Measurements from ENCODE around the gene NEUROG3.

The NEUROG3 gene

GRCh38 chr10:69573056-69573806 lies at the start of gene NEUROG3:
Gene NEUROG3 (minus strand): TSS chr10:69573422. CDS start chr10:69573043, 379 bp downstream.
- peak within 1 kb of the TSS; percentile 80 for H3K4me3 Mint-ChIP-seq
- H3K9me3 Mint-ChIP-seq: no peaks in the 10 kb centered on the region

GRCh38 chr10:69620625-69621024 lies 47.4 kb upstream of the NEUROG3 start:
- DNase-seq (ENCODE audit: low spot score in 2 of 2) (no peak), ATAC-seq (ENCODE audit: low read depth) (no peak)
- Mint-ChIP-seq H3K27ac (no peak overlapping the region), H3K9me3 (peaks cover 9% of the 10 kb centered on the region), H3K4me3 (no peak overlapping the region), H3K36me3 (no peaks in the 10 kb centered on the region), H3K27me3 (peaks cover 24% of the 10 kb centered on the region), H3K4me1 (no peaks in the 10 kb centered on the region)

More at GRCh38 chr10:69573056-69573806, at the start of gene NEUROG3:
- H3K36me3 Mint-ChIP-seq: no peaks in the 10 kb centered on the region
- no peak within 1 kb of the TSS for H3K27ac Mint-ChIP-seq
- no peak for DNase-seq (ENCODE audit: low spot score in 2 of 2)
- peak; percentile 64 for ATAC-seq (ENCODE audit: low read depth)
- H3K27me3 Mint-ChIP-seq: peaks cover 26% of the 10 kb centered on the region
- H3K4me1 Mint-ChIP-seq: peaks cover 15% of the 10 kb centered on the region

- Mint-ChIP-seq H3K36me3 (no peaks in the 10 kb centered on the region), H3K27me3 (peaks cover 24% of the 10 kb centered on the region), H3K4me1 (no peaks in the 10 kb centered on the region), H3K27ac (no peak overlapping the region), H3K4me3 (no peak overlapping the region), H3K9me3 (peaks cover 6% of the 10 kb centered on the region)
- ATAC-seq (ENCODE audit: low read depth): no peak
- DNase-seq (ENCODE audit: low spot score in 2 of 2): no peak
Measured at GRCh38 chr10:69619626-69620025, 46.4 kb upstream of the NEUROG3 start.

- DNase-seq (ENCODE audit: low spot score in 2 of 2): peak in 1 of 2 donors; percentile 2
- H3K4me3 Mint-ChIP-seq: no peak overlapping the region
- H3K36me3 Mint-ChIP-seq: no peaks in the 10 kb centered on the region
- no peak overlapping the region for H3K27ac Mint-ChIP-seq
- no peak for ATAC-seq (ENCODE audit: low read depth)
- peaks cover 2% of the 10 kb centered on the region for H3K9me3 Mint-ChIP-seq
- H3K27me3 Mint-ChIP-seq: peaks cover 24% of the 10 kb centered on the region
- peaks cover 7% of the 10 kb centered on the region for H3K4me1 Mint-ChIP-seq
Measured at GRCh38 chr10:69618746-69619145, 45.5 kb upstream of the NEUROG3 start.

GRCh38 chr10:69616358-69616757 lies 43.1 kb upstream of the NEUROG3 start:
- H3K4me3 Mint-ChIP-seq: no peak overlapping the region
- ATAC-seq (ENCODE audit: low read depth) (no peak), DNase-seq (ENCODE audit: low spot score in 2 of 2) (no peak)
- peaks cover 8% of the 10 kb centered on the region for H3K4me1 Mint-ChIP-seq
- H3K27me3 Mint-ChIP-seq: peaks cover 25% of the 10 kb centered on the region
- no peaks in the 10 kb centered on the region for H3K9me3 Mint-ChIP-seq
- H3K36me3 Mint-ChIP-seq: no peaks in the 10 kb centered on the region
- H3K27ac Mint-ChIP-seq: no peak overlapping the region

- H3K9me3 Mint-ChIP-seq: peaks cover 3% of the 10 kb centered on the region
- no peak for DNase-seq (ENCODE audit: low spot score in 2 of 2)
- no peak overlapping the region for H3K27ac Mint-ChIP-seq
- peaks cover 8% of the 10 kb centered on the region for H3K4me1 Mint-ChIP-seq
- ATAC-seq (ENCODE audit: low read depth): peak; percentile 74
- H3K4me3 Mint-ChIP-seq: no peak overlapping the region
- no peaks in the 10 kb centered on the region for H3K36me3 Mint-ChIP-seq
- peaks cover 24% of the 10 kb centered on the region for H3K27me3 Mint-ChIP-seq
Measured at GRCh38 chr10:69614130-69614529, 40.9 kb upstream of the NEUROG3 start.

- DNase-seq (ENCODE audit: low spot score in 2 of 2) (no peak), ATAC-seq (ENCODE audit: low read depth) (no peak)
- H3K4me3 Mint-ChIP-seq: no peak overlapping the region
- H3K27ac Mint-ChIP-seq: no peak overlapping the region
- H3K27me3 Mint-ChIP-seq: peaks cover 21% of the 10 kb centered on the region
- no peaks in the 10 kb centered on the region for H3K36me3 Mint-ChIP-seq
- H3K4me1 Mint-ChIP-seq: peaks cover 8% of the 10 kb centered on the region
- peaks cover 6% of the 10 kb centered on the region for H3K9me3 Mint-ChIP-seq
Measured at GRCh38 chr10:69612760-69613159, 39.5 kb upstream of the NEUROG3 start.

- H3K4me3 Mint-ChIP-seq: no peak overlapping the region
- peaks cover 16% of the 10 kb centered on the region for H3K27me3 Mint-ChIP-seq
- peaks cover 3% of the 10 kb centered on the region for H3K4me1 Mint-ChIP-seq
- DNase-seq (ENCODE audit: low spot score in 2 of 2) (no peak), ATAC-seq (ENCODE audit: low read depth) (no peak)
- no peak overlapping the region for H3K27ac Mint-ChIP-seq
- peaks cover 8% of the 10 kb centered on the region for H3K9me3 Mint-ChIP-seq
- H3K36me3 Mint-ChIP-seq: no peaks in the 10 kb centered on the region
Measured at GRCh38 chr10:69609077-69609476, 35.9 kb upstream of the NEUROG3 start.

- no peak for ATAC-seq (ENCODE audit: low read depth)
- H3K27ac Mint-ChIP-seq: no peak overlapping the region
- peaks cover 29% of the 10 kb centered on the region for H3K27me3 Mint-ChIP-seq
- no peaks in the 10 kb centered on the region for H3K4me1 Mint-ChIP-seq
- H3K4me3 Mint-ChIP-seq: no peak overlapping the region
- peaks cover 2% of the 10 kb centered on the region for H3K9me3 Mint-ChIP-seq
- H3K36me3 Mint-ChIP-seq: no peaks in the 10 kb centered on the region
- no peak for DNase-seq (ENCODE audit: low spot score in 2 of 2)
Measured at GRCh38 chr10:69600761-69601330, 27.6 kb upstream of the NEUROG3 start.

GRCh38 chr10:69588358-69588757 lies 15.1 kb upstream of the NEUROG3 start:
- DNase-seq (ENCODE audit: low spot score in 2 of 2) (no peak), ATAC-seq (ENCODE audit: low read depth) (no peak)
- H3K27me3 Mint-ChIP-seq: peaks cover 2% of the 10 kb centered on the region
- H3K36me3 Mint-ChIP-seq: no peaks in the 10 kb centered on the region
- peaks cover 1% of the 10 kb centered on the region for H3K9me3 Mint-ChIP-seq
- no peaks in the 10 kb centered on the region for H3K4me1 Mint-ChIP-seq
- H3K27ac Mint-ChIP-seq: no peak overlapping the region
- H3K4me3 Mint-ChIP-seq: no peak overlapping the region

GRCh38 chr10:69584624-69585023 lies 11.4 kb upstream of the NEUROG3 start:
- H3K27ac Mint-ChIP-seq: no peak overlapping the region
- H3K27me3 Mint-ChIP-seq: peaks cover 15% of the 10 kb centered on the region
- no peak overlapping the region for H3K4me3 Mint-ChIP-seq
- no peaks in the 10 kb centered on the region for H3K36me3 Mint-ChIP-seq
- no peaks in the 10 kb centered on the region for H3K4me1 Mint-ChIP-seq
- peaks cover 1% of the 10 kb centered on the region for H3K9me3 Mint-ChIP-seq
- no peak for DNase-seq (ENCODE audit: low spot score in 2 of 2)
- ATAC-seq (ENCODE audit: low read depth): no peak

- H3K27me3 Mint-ChIP-seq: peaks cover 22% of the 10 kb centered on the region
- ATAC-seq (ENCODE audit: low read depth) (no peak), DNase-seq (ENCODE audit: low spot score in 2 of 2) (no peak)
- H3K36me3 Mint-ChIP-seq: no peaks in the 10 kb centered on the region
- H3K4me3 Mint-ChIP-seq: no peak overlapping the region
- H3K27ac Mint-ChIP-seq: no peak overlapping the region
- no peaks in the 10 kb centered on the region for H3K4me1 Mint-ChIP-seq
- peaks cover 1% of the 10 kb centered on the region for H3K9me3 Mint-ChIP-seq
Measured at GRCh38 chr10:69583106-69583505, 9.9 kb upstream of the NEUROG3 start.

- Mint-ChIP-seq H3K4me1 (no peaks in the 10 kb centered on the region), H3K27ac (no peak overlapping the region), H3K27me3 (peaks cover 21% of the 10 kb centered on the region), H3K36me3 (no peaks in the 10 kb centered on the region), H3K4me3 (no peak overlapping the region), H3K9me3 (no peaks in the 10 kb centered on the region)
- ATAC-seq (ENCODE audit: low read depth): no peak
- no peak for DNase-seq (ENCODE audit: low spot score in 2 of 2)
Measured at GRCh38 chr10:69580435-69580834, 7.2 kb upstream of the NEUROG3 start.

GRCh38 chr10:69579464-69580060 lies 6.3 kb upstream of the NEUROG3 start:
- Mint-ChIP-seq H3K27ac (no peak overlapping the region), H3K4me1 (peaks cover 3% of the 10 kb centered on the region)

More at GRCh38 chr10:69579464-69580060, 6.3 kb upstream of the NEUROG3 start:
- H3K4me3 Mint-ChIP-seq: no peak overlapping the region
- no peaks in the 10 kb centered on the region for H3K9me3 Mint-ChIP-seq
- no peaks in the 10 kb centered on the region for H3K36me3 Mint-ChIP-seq
- ATAC-seq (ENCODE audit: low read depth) (no peak), DNase-seq (ENCODE audit: low spot score in 2 of 2) (no peak)
- H3K27me3 Mint-ChIP-seq: peaks cover 23% of the 10 kb centered on the region

Measured in memory B cell (primary cell).